Mesenchymal stem cell (in vitro differentiated cells and primary cell): ENCODE data around the gene ITPKC.

Source experiments
- DNase-seq: peaks from one replicate; pipeline ENCODE4 v3.0.0-alpha.2; 2013
- H2AFZ ChIP-seq: one replicate; pipeline ENCODE4 v1.6.1; 2013; ENCODE audit warnings: low read depth, mild to moderate bottlenecking, control low read depth, inconsistent platforms, low read length, moderate library complexity
- H2AK5ac ChIP-seq: 2 replicates; pipeline ENCODE4 v1.6.1; 2013; ENCODE audit warnings: low read length, moderate library complexity, mild to moderate bottlenecking, inconsistent platforms; ENCODE audit not compliant: severe bottlenecking
- H2BK120ac ChIP-seq: one replicate; pipeline ENCODE4 v1.6.1; 2013; ENCODE audit warnings: low read depth, mild to moderate bottlenecking, inconsistent platforms, low read length, moderate library complexity
- H2BK12ac ChIP-seq, 2 experiments: one replicate each; pipeline ENCODE4 v1.6.1; 2013; ENCODE audit warnings: inconsistent platforms in 2 of 2, low read length in 2 of 2, mild to moderate bottlenecking in 2 of 2, moderate library complexity in 2 of 2, control low read depth in 1 of 2
- H2BK15ac ChIP-seq: one replicate; pipeline ENCODE4 v1.6.1; 2013; ENCODE audit warnings: mild to moderate bottlenecking, low read depth, inconsistent platforms; ENCODE audit not compliant: poor library complexity, severe bottlenecking
- H2BK5ac ChIP-seq: 2 replicates; pipeline ENCODE4 v1.6.1; 2013; ENCODE audit warnings: low read depth, mild to moderate bottlenecking, low read length, control low read depth, inconsistent platforms; ENCODE audit not compliant: poor library complexity, severe bottlenecking
- H3K14ac ChIP-seq, 2 experiments: one replicate each; pipeline ENCODE4 v1.6.1; 2013; ENCODE audit warnings: inconsistent platforms in 2 of 2, low read length in 2 of 2, control low read depth in 1 of 2, mild to moderate bottlenecking in 1 of 2, moderate library complexity in 1 of 2
- H3K18ac ChIP-seq, 2 experiments: one replicate each; pipeline ENCODE4 v1.6.1; 2013; ENCODE audit warnings: inconsistent platforms in 2 of 2, low read length in 2 of 2, control low read depth in 1 of 2, low read depth in 1 of 2, mild to moderate bottlenecking in 1 of 2
- H3K23ac ChIP-seq, 2 experiments: one replicate each; pipeline ENCODE4 v1.6.1; 2013; ENCODE audit warnings: inconsistent platforms in 2 of 2, low read length in 2 of 2, mild to moderate bottlenecking in 2 of 2, moderate library complexity in 2 of 2, control low read depth in 1 of 2
- H3K27ac ChIP-seq: 2 replicates; pipeline ENCODE4 v1.5.1; 2013; ENCODE audit warnings: mild to moderate bottlenecking, moderate library complexity, low read length, control low read depth, inconsistent platforms; ENCODE audit not compliant: poor library complexity, severe bottlenecking
- H3K27me3 ChIP-seq, 2 experiments: 2 replicates each; pipeline versions ENCODE4 v1.6.1 to v1.7.0; 2013; ENCODE audit warnings: low read length in 2 of 2, mild to moderate bottlenecking in 2 of 2, moderate library complexity in 2 of 2, control low read depth in 1 of 2, inconsistent platforms in 1 of 2; ENCODE audit not compliant: control insufficient read depth in 1 of 2, insufficient read depth in 1 of 2
- H3K36me3 ChIP-seq, 2 experiments: 2 replicates each; pipeline versions ENCODE4 v1.6.1 to v1.7.0; 2013; ENCODE audit warnings: low read length in 2 of 2, control low read depth in 1 of 2, inconsistent platforms in 1 of 2, low read depth in 1 of 2, mild to moderate bottlenecking in 1 of 2; ENCODE audit not compliant: insufficient read depth in 2 of 2, control insufficient read depth in 1 of 2
- H3K4ac ChIP-seq, 2 experiments: one replicate each; pipeline ENCODE4 v1.6.1; 2013; ENCODE audit warnings: inconsistent platforms in 2 of 2, low read length in 2 of 2, mild to moderate bottlenecking in 2 of 2, moderate library complexity in 2 of 2, control low read depth in 1 of 2, low read depth in 1 of 2
- H3K4me1 ChIP-seq: 2 replicates; pipeline ENCODE4 v1.6.1; 2013; ENCODE audit warnings: low read depth, low read length, control low read depth; ENCODE audit not compliant: control insufficient read depth, insufficient read depth
- H3K4me2 ChIP-seq: 2 replicates; pipeline ENCODE4 v1.6.1; 2013; ENCODE audit warnings: low read length, mild to moderate bottlenecking, inconsistent platforms; ENCODE audit not compliant: poor library complexity, severe bottlenecking
- H3K4me3 ChIP-seq, 2 experiments: 2 replicates each; pipeline versions ENCODE4 v1.5.1 to v1.7.0; 2013; ENCODE audit warnings: low read length in 2 of 2, mild to moderate bottlenecking in 2 of 2, control low read depth in 1 of 2, low read depth in 1 of 2; ENCODE audit not compliant: insufficient read depth in 1 of 2
- H3K79me1 ChIP-seq: replicated peaks from 2 replicates; pipeline ENCODE4 v1.6.1; 2013; ENCODE audit warnings: mild to moderate bottlenecking, control low read depth, low read length, inconsistent platforms; ENCODE audit not compliant: poor library complexity, severe bottlenecking
- H3K9ac ChIP-seq: 2 replicates; pipeline ENCODE4 v1.7.0; 2013; ENCODE audit warnings: mild to moderate bottlenecking, low read length, moderate library complexity
- H3K9me3 ChIP-seq: 2 replicates; pipeline ENCODE4 v1.7.0; 2013; ENCODE audit warnings: mild to moderate bottlenecking, low read length; ENCODE audit not compliant: control insufficient read depth
- H4K8ac ChIP-seq: one replicate; pipeline ENCODE4 v1.6.1; 2013; ENCODE audit warnings: inconsistent platforms, mild to moderate bottlenecking, low read length, moderate library complexity
- H4K91ac ChIP-seq: one replicate; pipeline ENCODE4 v1.6.1; 2013; ENCODE audit warnings: mild to moderate bottlenecking, low read length, inconsistent platforms
- WGBS: methylation state at CpG from one replicate; pipeline ENCODE4 v1.1.7; 2013; ENCODE audit warnings: mixed read lengths; 5-methylcytosine and 5-hydroxymethylcytosine counted together

The ITPKC gene

GRCh38 chr19:40743926-40744325, 27.0 kb downstream of the ITPKC start:
- H3K18ac ChIP-seq, result peak overlapping the region; percentile 5 to 37
- peak overlapping the region; percentile 61 to 80 for H2BK12ac ChIP-seq
- H3K14ac ChIP-seq, result no peak overlapping the region
- peak overlapping the region; percentile 57 for H4K91ac ChIP-seq
- 94% methylated on average over 10 of the region's 10 CpGs for WGBS
- peaks cover 13% of the 10 kb centered on the region for H3K79me1 ChIP-seq
- H4K8ac ChIP-seq, result no peak overlapping the region
- no peak overlapping the region for H3K4me2 ChIP-seq
- no peak overlapping the region for H3K23ac ChIP-seq
- H2AFZ ChIP-seq, result no peak overlapping the region
- peaks cover 23 to 36% of the 10 kb centered on the region in 2 experiments for H3K36me3 ChIP-seq
- no peak overlapping the region for H2BK15ac ChIP-seq
- no peak overlapping the region for H3K9ac ChIP-seq
- no peak for DNase-seq
- H2BK5ac ChIP-seq, result no peak overlapping the region
- H2AK5ac ChIP-seq, result peak overlapping the region; percentile 71
- no peak overlapping the region for H3K4me3 ChIP-seq
- no peak overlapping the region for H2BK120ac ChIP-seq
- H3K9me3 ChIP-seq, result no peaks in the 10 kb centered on the region
- H3K27me3 ChIP-seq, result no peaks in the 10 kb centered on the region
- no peak overlapping the region for H3K27ac ChIP-seq
- H3K4me1 ChIP-seq, result peaks cover 23% of the 10 kb centered on the region
- peak overlapping the region in 1 of 2 experiments; percentile 20 for H3K4ac ChIP-seq

GRCh38 chr19:40744554-40745401, 27.9 kb downstream of the ITPKC start:
- Histone ChIP-seq H3K4me1 (peaks cover 31% of the 10 kb centered on the region), H3K23ac (no peak overlapping the region), H3K4me2 (no peak overlapping the region), H3K27ac (peak overlapping the region; percentile 89), H2BK15ac (peak overlapping the region; percentile 90), H2BK120ac (peak overlapping the region; percentile 61), H3K27me3 (no peaks in the 10 kb centered on the region), H2AFZ (no peak overlapping the region), H3K36me3 (peaks cover 15 to 28% of the 10 kb centered on the region in 2 experiments), H3K9me3 (no peaks in the 10 kb centered on the region), H2BK5ac (no peak overlapping the region), H3K4me3 (no peak overlapping the region), H2BK12ac (peak overlapping the region; percentile 82 to 88), H4K91ac (peak overlapping the region; percentile 94), H4K8ac (peak overlapping the region; percentile 90), H3K18ac (peak overlapping the region; percentile 37 to 95), H3K79me1 (peaks cover 20% of the 10 kb centered on the region), H3K4ac (peak overlapping the region; percentile 69 to 80), H2AK5ac (peak overlapping the region; percentile 78), H3K14ac (peak overlapping the region in 1 of 2 experiments; percentile 12), H3K9ac (peak overlapping the region; percentile 36)
- 76% methylated on average over 14 of the region's 17 CpGs for WGBS
- DNase-seq, result peak; percentile 47

GRCh38 chr19:40745402-40745780, 28.5 kb downstream of the ITPKC start:
- Histone ChIP-seq H3K27me3 (no peaks in the 10 kb centered on the region), H3K9me3 (no peaks in the 10 kb centered on the region), H2BK12ac (peak overlapping the region; percentile 82 to 88), H3K4ac (peak overlapping the region; percentile 69 to 80), H4K8ac (peak overlapping the region; percentile 90), H2BK120ac (peak overlapping the region; percentile 61), H4K91ac (peak overlapping the region; percentile 94), H3K9ac (peak overlapping the region; percentile 36), H3K4me2 (no peak overlapping the region), H2BK15ac (peak overlapping the region; percentile 60), H3K36me3 (peaks cover 12 to 22% of the 10 kb centered on the region in 2 experiments), H3K27ac (peak overlapping the region; percentile 89), H3K79me1 (peaks cover 24% of the 10 kb centered on the region), H3K18ac (peak overlapping the region; percentile 34 to 95), H2AFZ (no peak overlapping the region), H3K23ac (no peak overlapping the region), H2AK5ac (peak overlapping the region; percentile 78), H3K4me1 (peaks cover 35% of the 10 kb centered on the region), H3K4me3 (no peak overlapping the region), H3K14ac (no peak overlapping the region), H2BK5ac (no peak overlapping the region)
- WGBS, result 56% methylated on average over 6 of the region's 7 CpGs
- peak; percentile 64 for DNase-seq

- no peaks in the 10 kb centered on the region for H3K9me3 ChIP-seq
- H4K91ac ChIP-seq, result no peak overlapping the region
- no peak overlapping the region for H3K4me2 ChIP-seq
- no peak overlapping the region for H2AFZ ChIP-seq
- H3K18ac ChIP-seq, result no peak overlapping the region
- no peak overlapping the region for H3K4ac ChIP-seq
- no peak overlapping the region for H2BK5ac ChIP-seq
- WGBS, result 99% methylated on average over 7 of the region's 7 CpGs
- H3K23ac ChIP-seq, result no peak overlapping the region
- no peak overlapping the region for H3K14ac ChIP-seq
- H2BK12ac ChIP-seq, result peak overlapping the region in 1 of 2 experiments; percentile 55
- H3K27ac ChIP-seq, result no peak overlapping the region
- H3K4me1 ChIP-seq, result peaks cover 36% of the 10 kb centered on the region
- peaks cover 24% of the 10 kb centered on the region for H3K79me1 ChIP-seq
- DNase-seq, result no peak
- no peak overlapping the region for H2AK5ac ChIP-seq
- H3K4me3 ChIP-seq, result no peak overlapping the region
- H2BK15ac ChIP-seq, result no peak overlapping the region
- H4K8ac ChIP-seq, result no peak overlapping the region
- no peaks in the 10 kb centered on the region for H3K27me3 ChIP-seq
- no peak overlapping the region for H2BK120ac ChIP-seq
- H3K9ac ChIP-seq, result no peak overlapping the region
- peaks cover 5 to 11% of the 10 kb centered on the region in 2 experiments for H3K36me3 ChIP-seq
Observed at GRCh38 chr19:40747536-40747935, 30.6 kb downstream of the ITPKC start.
